ENCODE measurements around the gene BCCIP.

Gene BCCIP

GRCh38 chr10:125782054-125782453 lies 41.3 kb upstream of the BCCIP start:
- Histone ChIP-seq H3K4me1 (peaks cover 18% of the 10 kb centered on the region), H3K27me3 (no peaks in the 10 kb centered on the region), H3K36me3 (peaks cover 5% of the 10 kb centered on the region; the same call in 1 of the 2 replicates), H4K20me1 (no peaks in the 10 kb centered on the region), H3K4me2 (no peak overlapping the region), H3K9ac (no peak overlapping the region), H3K27ac (no peak overlapping the region), H3K4me3 (no peak overlapping the region), H3K9me3 (peaks cover 7% of the 10 kb centered on the region; the same call in 1 of the 2 replicates)
- no peak for TF ChIP-seq Cebpa-rat (IDR thresholded peaks at IDR 0.05)

- H3K27ac ChIP-seq, result no peak overlapping the region
- no peaks in the 10 kb centered on the region for H3K27me3 ChIP-seq
- H4K20me1 ChIP-seq, result no peaks in the 10 kb centered on the region
- H3K4me1 ChIP-seq, result peaks cover 21% of the 10 kb centered on the region
- no peak overlapping the region for H3K4me3 ChIP-seq
- peaks cover 5% of the 10 kb centered on the region; the same call in 1 of the 2 replicates for H3K36me3 ChIP-seq
- H3K4me2 ChIP-seq, result no peak overlapping the region
- peaks cover 7% of the 10 kb centered on the region; the same call in 1 of the 2 replicates for H3K9me3 ChIP-seq
- H3K9ac ChIP-seq, result no peak overlapping the region
- TF ChIP-seq Cebpa-rat (IDR thresholded peaks at IDR 0.05), result no peak
Observed at GRCh38 chr10:125782616-125783015, 40.7 kb upstream of the BCCIP start.

DNA sequence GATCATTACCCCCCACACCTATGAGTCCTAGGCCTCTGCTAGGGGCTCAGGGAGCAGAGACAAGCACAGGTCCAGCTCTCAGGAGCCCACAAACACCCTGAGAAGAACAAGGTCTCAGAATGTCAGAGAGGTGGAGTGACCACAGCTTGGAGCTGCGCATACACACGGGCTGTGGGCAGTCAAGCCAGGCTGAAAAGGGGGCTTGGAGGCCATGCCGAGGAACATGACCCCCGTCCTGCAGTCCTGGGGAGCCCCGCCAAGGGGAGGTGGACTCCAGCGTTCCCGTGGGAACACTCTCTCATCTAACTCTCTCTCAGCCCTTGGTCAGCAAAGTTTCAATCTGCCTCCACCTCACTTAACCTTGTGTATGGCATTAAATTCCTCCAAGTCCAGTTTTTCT lies 39.9 kb upstream of the BCCIP start:
- Histone ChIP-seq H3K4me1 (peaks cover 28% of the 10 kb centered on the region), H3K36me3 (peaks cover 8% of the 10 kb centered on the region), H3K4me3 (no peak overlapping the region), H3K9me3 (peaks cover 7% of the 10 kb centered on the region; the same call in 1 of the 2 replicates), H3K4me2 (no peak overlapping the region), H3K27ac (no peak overlapping the region), H3K9ac (no peak overlapping the region), H4K20me1 (no peaks in the 10 kb centered on the region), H3K27me3 (no peaks in the 10 kb centered on the region)
- no peak for TF ChIP-seq Cebpa-rat (IDR thresholded peaks at IDR 0.05)

DNA sequence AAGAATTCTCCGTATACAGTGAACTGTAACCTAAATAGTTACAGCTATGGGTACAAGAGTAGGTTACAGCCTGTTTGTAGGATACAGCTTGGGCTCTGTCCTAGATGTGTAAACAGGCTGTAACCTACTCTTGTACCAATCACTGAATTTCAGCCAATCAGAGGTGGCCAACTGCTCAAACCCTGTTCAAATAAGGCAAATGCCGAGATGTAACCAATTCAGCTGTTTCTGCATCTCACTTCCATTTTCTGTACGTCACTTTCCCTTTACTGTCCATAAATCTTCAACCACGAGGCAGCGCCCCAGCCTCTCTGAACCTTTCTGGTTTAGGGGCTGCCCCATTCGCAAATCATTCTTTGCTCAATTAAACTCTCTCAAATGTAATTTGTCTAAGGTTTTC lies 39.4 kb upstream of the BCCIP start:
- Histone ChIP-seq H3K4me3 (no peak overlapping the region), H3K4me1 (peaks cover 33% of the 10 kb centered on the region), H3K27ac (no peak overlapping the region), H3K9ac (no peak overlapping the region), H3K36me3 (peaks cover 14% of the 10 kb centered on the region), H4K20me1 (no peaks in the 10 kb centered on the region), H3K4me2 (no peak overlapping the region), H3K27me3 (no peaks in the 10 kb centered on the region), H3K9me3 (peaks cover 4% of the 10 kb centered on the region; the same call in 1 of the 2 replicates)
- no peak for TF ChIP-seq Cebpa-rat (IDR thresholded peaks at IDR 0.05)

DNA sequence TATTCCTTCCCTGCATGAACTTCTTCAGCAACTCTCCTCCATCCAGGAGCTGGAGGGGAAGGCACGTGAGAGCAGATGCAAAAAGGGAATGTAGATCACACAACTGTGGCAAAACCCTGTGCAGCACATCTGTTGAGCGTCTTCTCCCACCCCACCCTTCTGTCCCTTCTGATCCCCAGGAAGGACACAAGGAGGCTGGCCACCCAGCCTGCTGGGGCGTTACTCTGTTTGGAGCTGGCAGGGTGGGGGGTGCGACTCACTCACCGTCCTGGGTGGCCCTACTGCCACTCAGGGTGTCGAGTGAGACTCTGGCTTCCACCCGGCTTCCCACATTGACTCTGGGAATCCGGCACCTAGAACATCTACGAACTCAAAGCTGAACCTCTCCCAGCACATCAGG lies 37.6 kb upstream of the BCCIP start:
- Histone ChIP-seq H3K9me3 (no peaks in the 10 kb centered on the region), H3K4me3 (no peak overlapping the region), H3K4me2 (no peak overlapping the region), H3K9ac (no peak overlapping the region), H4K20me1 (no peaks in the 10 kb centered on the region), H3K27ac (no peak overlapping the region), H3K4me1 (peaks cover 26% of the 10 kb centered on the region), H3K27me3 (no peaks in the 10 kb centered on the region), H3K36me3 (peaks cover 25% of the 10 kb centered on the region)
- no peak for TF ChIP-seq Cebpa-rat (IDR thresholded peaks at IDR 0.05)

GRCh38 chr10:125788156-125789034 lies 35.0 kb upstream of the BCCIP start:
- H3K27ac ChIP-seq, result peak overlapping the region; percentile 38
- H3K4me1 ChIP-seq, result peaks cover 26% of the 10 kb centered on the region
- peak overlapping the region; percentile 61 for H3K4me2 ChIP-seq
- H3K36me3 ChIP-seq, result peaks cover 46% of the 10 kb centered on the region
- H3K4me3 ChIP-seq, result no peak overlapping the region
- H3K9ac ChIP-seq, result peak overlapping the region; percentile 15; the same call in 1 of the 2 replicates
- H3K27me3 ChIP-seq, result no peaks in the 10 kb centered on the region
- H4K20me1 ChIP-seq, result no peaks in the 10 kb centered on the region
- no peak for TF ChIP-seq Cebpa-rat (IDR thresholded peaks at IDR 0.05)
- H3K9me3 ChIP-seq, result no peaks in the 10 kb centered on the region

DNA sequence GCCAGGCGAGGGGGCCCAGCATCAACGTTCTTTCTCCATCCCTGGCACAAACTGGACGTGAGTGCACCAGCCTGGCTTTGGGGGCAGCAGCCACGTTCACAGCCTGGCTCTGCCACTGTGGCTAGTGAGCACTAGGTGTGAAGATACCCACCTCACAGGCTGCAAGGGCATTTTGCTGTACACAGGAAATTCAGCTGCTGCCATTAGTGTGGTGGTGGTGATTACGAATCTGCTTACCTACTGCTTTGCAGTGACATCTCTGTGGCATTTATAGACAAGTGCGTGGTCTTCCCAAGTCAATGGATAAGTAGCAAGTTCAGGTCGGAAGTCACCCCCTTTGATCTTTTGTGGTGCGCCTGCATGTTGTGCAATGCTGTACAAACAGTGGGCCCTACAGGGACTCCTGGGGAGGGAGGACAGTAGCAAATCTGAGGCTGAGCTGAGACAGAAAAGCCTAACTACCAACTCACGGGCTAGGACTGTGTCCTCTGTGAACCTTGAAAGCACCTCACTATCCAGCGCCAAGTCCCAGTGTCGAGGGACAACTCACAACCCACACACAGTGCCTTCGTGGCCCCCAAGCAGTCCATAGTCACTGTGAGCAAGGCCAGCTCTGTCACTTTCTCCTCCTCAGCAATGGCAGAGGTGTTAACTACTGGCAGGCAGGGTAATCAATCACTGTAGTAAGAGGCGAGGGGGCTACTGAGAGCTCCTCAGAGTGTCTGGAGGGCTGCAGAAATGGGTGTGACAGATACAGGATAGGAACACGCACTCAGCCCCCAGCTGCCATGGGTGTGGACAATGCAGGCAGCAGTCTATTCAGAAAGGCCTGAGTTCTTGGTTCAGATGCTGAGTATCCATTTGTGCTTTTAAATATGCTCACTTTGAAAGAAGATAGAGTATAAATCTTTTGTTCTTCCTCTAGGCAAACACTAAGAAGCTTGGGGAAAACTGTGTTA lies 30.7 kb upstream of the BCCIP start:
- no peaks in the 10 kb centered on the region for H3K27me3 ChIP-seq

DNA sequence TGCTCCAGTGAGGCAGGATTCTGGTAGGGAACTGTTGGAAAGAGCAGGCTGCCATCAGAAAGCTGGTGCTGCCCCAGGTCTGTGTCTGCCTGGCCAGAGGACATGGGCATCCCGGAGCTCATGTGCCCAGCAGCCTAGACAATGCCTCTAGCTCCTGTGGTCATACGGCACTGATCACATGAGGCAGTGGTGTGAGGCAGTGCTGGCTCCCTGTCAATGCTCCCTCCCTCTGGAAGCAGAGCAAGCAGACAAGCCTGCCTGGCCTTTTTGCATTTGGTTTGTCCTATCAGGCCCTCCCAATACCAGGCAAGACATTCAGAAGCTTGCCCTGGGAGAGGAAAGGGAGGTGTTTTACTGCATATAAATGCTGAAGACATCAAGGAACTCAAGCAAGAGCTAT lies 28.2 kb upstream of the BCCIP start:
- TF ChIP-seq Cebpa-rat (IDR thresholded peaks at IDR 0.05), result no peak
- Histone ChIP-seq H3K4me1 (peaks cover 40% of the 10 kb centered on the region), H3K4me3 (no peak overlapping the region), H3K27ac (peak overlapping the region; percentile 51), H3K36me3 (peaks cover 77% of the 10 kb centered on the region), H4K20me1 (0 out of 2 replicates have a peak, but pooled peaks cover 5% of the 10 kb centered on the region), H3K9me3 (0 out of 2 replicates have a peak, but pooled peaks cover under 1% of the 10 kb centered on the region), H3K4me2 (peak overlapping the region; percentile 49), H3K27me3 (no peaks in the 10 kb centered on the region), H3K9ac (no peak overlapping the region; the same call in 1 of the 2 replicates)

More for the DNA sequence above, 30.7 kb upstream of the BCCIP start:
- Histone ChIP-seq H3K9ac (no peak overlapping the region), H3K4me3 (no peak overlapping the region), H3K4me1 (peaks cover 32% of the 10 kb centered on the region), H3K4me2 (no peak overlapping the region), H3K27ac (no peak overlapping the region), H4K20me1 (0 out of 2 replicates have a peak, but pooled peaks cover 5% of the 10 kb centered on the region), H3K36me3 (peaks cover 81% of the 10 kb centered on the region), H3K9me3 (no peaks in the 10 kb centered on the region)
- no peak for TF ChIP-seq Cebpa-rat (IDR thresholded peaks at IDR 0.05)

DNA sequence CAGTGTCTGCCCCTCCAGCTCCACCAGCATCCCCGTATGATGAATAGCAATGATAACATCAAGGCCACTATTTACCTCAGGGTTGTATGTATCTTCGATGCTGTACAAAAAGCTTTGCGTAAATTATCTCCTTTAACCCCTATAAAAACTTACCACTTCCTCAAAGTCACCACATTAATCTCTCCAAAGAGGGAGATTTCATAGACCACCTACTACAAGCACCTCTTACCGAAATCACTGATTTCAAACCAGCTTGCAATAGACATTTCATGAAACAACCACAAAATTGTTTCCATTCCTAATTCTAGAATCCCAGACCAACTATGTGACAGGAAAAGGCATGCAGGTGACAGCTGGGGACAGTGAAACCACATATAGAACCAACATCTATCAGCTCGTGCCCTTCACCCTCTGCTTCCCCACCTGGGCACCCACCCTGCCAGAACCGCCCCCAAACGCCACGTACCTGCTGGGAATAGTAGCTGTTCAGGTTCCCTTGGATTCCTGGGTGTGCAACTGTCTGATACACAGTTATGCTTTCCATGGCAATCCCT lies 27.6 kb upstream of the BCCIP start:
- H3K4me2 ChIP-seq, result peak overlapping the region; percentile 49
- TF ChIP-seq Cebpa-rat (IDR thresholded peaks at IDR 0.05), result no peak
- no peaks in the 10 kb centered on the region for H3K27me3 ChIP-seq
- 0 out of 2 replicates have a peak, but pooled peaks cover 5% of the 10 kb centered on the region for H4K20me1 ChIP-seq
- peaks cover 83% of the 10 kb centered on the region for H3K36me3 ChIP-seq
- H3K9ac ChIP-seq, result no peak overlapping the region; the same call in 1 of the 2 replicates
- H3K27ac ChIP-seq, result peak overlapping the region; percentile 51
- H3K4me1 ChIP-seq, result peaks cover 40% of the 10 kb centered on the region
- H3K4me3 ChIP-seq, result no peak overlapping the region
- H3K9me3 ChIP-seq, result peaks cover 6% of the 10 kb centered on the region; the same call in 1 of the 2 replicates

Data from BLaER1 (cell line).